Kidney capillary endothelial cell (primary cell): ENCODE measurements around the gene TBCD.

Experiments used
- DNase-seq: peaks from one replicate; pipeline ENCODE4 v3.0.0-alpha.2; 2018; ENCODE audit warnings: low spot score

The TBCD gene

GRCh38 chr17:82907797-82908542 lies 156.1 kb downstream of the TBCD start:
- DNase-seq: no peak

GRCh38 chr17:82908543-82909160 lies 156.8 kb downstream of the TBCD start:
- DNase-seq: no peak

- no peak for DNase-seq
Observed at GRCh38 chr17:82909322-82909904, 157.5 kb downstream of the TBCD start.

- no peak for DNase-seq
Observed at GRCh38 chr17:82910041-82910481, 158.2 kb downstream of the TBCD start.

- no peak for DNase-seq
Observed at GRCh38 chr17:82910770-82911169, 158.9 kb downstream of the TBCD start.

- DNase-seq: no peak
Observed at GRCh38 chr17:82911822-82912221, 160.0 kb downstream of the TBCD start.

GRCh38 chr17:82912484-82913089 lies 160.7 kb downstream of the TBCD start:
- no peak for DNase-seq

- no peak for DNase-seq
Observed at GRCh38 chr17:82913304-82914043, 161.6 kb downstream of the TBCD start.

GRCh38 chr17:82914375-82914774 lies 162.5 kb downstream of the TBCD start:
- no peak for DNase-seq

GRCh38 chr17:82915010-82915756 lies 163.3 kb downstream of the TBCD start:
- DNase-seq: no peak

GRCh38 chr17:82915757-82916027 lies 163.8 kb downstream of the TBCD start:
- DNase-seq: no peak

GRCh38 chr17:82917699-82918345 lies 166.0 kb downstream of the TBCD start:
- peak; percentile 65 for DNase-seq

GRCh38 chr17:82918508-82918907 lies 166.6 kb downstream of the TBCD start:
- DNase-seq: no peak

- no peak for DNase-seq
Observed at GRCh38 chr17:82920150-82920549, 168.3 kb downstream of the TBCD start.

GRCh38 chr17:82920715-82921114 lies 168.8 kb downstream of the TBCD start:
- no peak for DNase-seq

- DNase-seq: no peak
Observed at GRCh38 chr17:82921426-82921825, 169.6 kb downstream of the TBCD start.

- no peak for DNase-seq
Observed at GRCh38 chr17:82922646-82923045, 170.8 kb downstream of the TBCD start.

GRCh38 chr17:82923366-82924113 lies 171.7 kb downstream of the TBCD start:
- no peak for DNase-seq

GRCh38 chr17:82924214-82924613 lies 172.3 kb downstream of the TBCD start:
- no peak for DNase-seq

- DNase-seq: no peak
Observed at GRCh38 chr17:82924812-82925211, 172.9 kb downstream of the TBCD start.

- no peak for DNase-seq
Observed at GRCh38 chr17:82925336-82925735, 173.5 kb downstream of the TBCD start.
